NCI-H2171 (cell line): ENCODE measurements around the gene ACAD10.
"Not testable (repeated sequence)": the region's sequence is repeated elsewhere in the genome, so short reads cannot be mapped to it uniquely, and the experiment has no call there.

ENCODE experiments used
- DNase-seq: peaks from one replicate; lab custom pipeline; 2025; lab: John Stamatoyannopoulos, UW

Gene ACAD10

GRCh38 chr12:111687255-111687654, 1.4 kb downstream of the ACAD10 start:
- DNase-seq, result no peak

GRCh38 chr12:111687952-111688351, 2.1 kb downstream of the ACAD10 start:
- no peak for DNase-seq

GRCh38 chr12:111691262-111691661, 5.4 kb downstream of the ACAD10 start:
- no peak for DNase-seq

GRCh38 chr12:111692575-111693210, 6.8 kb downstream of the ACAD10 start:
- DNase-seq, result no peak

GRCh38 chr12:111693818-111694217, 8.0 kb downstream of the ACAD10 start:
- DNase-seq, result no peak

- no peak for DNase-seq
These were observed 14.1 kb downstream of the ACAD10 start for GRCh38 chr12:111699962-111700361.

- no peak for DNase-seq
These were observed 19.8 kb downstream of the ACAD10 start for GRCh38 chr12:111705672-111706071.

- DNase-seq, result no peak
These were observed 20.3 kb downstream of the ACAD10 start for GRCh38 chr12:111706145-111706544.

GRCh38 chr12:111715279-111715678, 29.4 kb downstream of the ACAD10 start:
- DNase-seq, result no peak

- DNase-seq, result not testable (repeated sequence)
These were observed 33.5 kb downstream of the ACAD10 start for GRCh38 chr12:111719316-111719715.

- no peak for DNase-seq
These were observed 34.6 kb downstream of the ACAD10 start for GRCh38 chr12:111720457-111720856.

GRCh38 chr12:111723646-111724360, 38.0 kb downstream of the ACAD10 start:
- not testable (repeated sequence) for DNase-seq

GRCh38 chr12:111728795-111729194, 42.9 kb downstream of the ACAD10 start:
- DNase-seq, result no peak

- no peak for DNase-seq
These were observed 44.6 kb downstream of the ACAD10 start for GRCh38 chr12:111730420-111730819.

- DNase-seq, result no peak
These were observed 46.9 kb downstream of the ACAD10 start for GRCh38 chr12:111732786-111733185.

- no peak for DNase-seq
These were observed 47.6 kb downstream of the ACAD10 start for GRCh38 chr12:111733340-111733915.

- DNase-seq, result not testable (repeated sequence)
These were observed 53.7 kb downstream of the ACAD10 start for GRCh38 chr12:111739524-111739923.

- no peak for DNase-seq
These were observed 55.5 kb downstream of the ACAD10 start for GRCh38 chr12:111741235-111741812.

GRCh38 chr12:111745211-111745610, 59.4 kb downstream of the ACAD10 start:
- no peak for DNase-seq

GRCh38 chr12:111747333-111747732, 61.5 kb downstream of the ACAD10 start:
- no peak for DNase-seq

- DNase-seq, result no peak
These were observed 62.4 kb downstream of the ACAD10 start for GRCh38 chr12:111748151-111748672.

GRCh38 chr12:111748867-111749266, 63.0 kb downstream of the ACAD10 start:
- DNase-seq, result no peak

GRCh38 chr12:111749391-111749790, 63.5 kb downstream of the ACAD10 start:
- no peak for DNase-seq
